GM12864 (cell line): Measurements from ENCODE around the gene FCRL6.

Experiments used
- DNase-seq: peaks from one replicate; pipeline ENCODE4 v3.0.0-alpha.2; 2011; ENCODE audit warnings: low read depth
- H3K4me3 ChIP-seq: 2 replicates; pipeline ENCODE4 v1.5.1; 2011; ENCODE audit warnings: mild to moderate bottlenecking, low read depth, low read length, control low read depth
- CTCF ChIP-seq: IDR thresholded peaks from 2 replicates; pipeline ENCODE4 v1.5.1; 2011; ENCODE audit warnings: low read depth, mild to moderate bottlenecking, moderate library complexity, low read length, control low read depth, inconsistent platforms; ENCODE audit errors: missing control alignments

Gene FCRL6

GRCh38 chr1:159854116-159854692 lies 52.0 kb downstream of the FCRL6 start:
- TF ChIP-seq CTCF: no peak
- H3K4me3 ChIP-seq: peak overlapping the region; percentile 37
- no peak for DNase-seq

DNA sequence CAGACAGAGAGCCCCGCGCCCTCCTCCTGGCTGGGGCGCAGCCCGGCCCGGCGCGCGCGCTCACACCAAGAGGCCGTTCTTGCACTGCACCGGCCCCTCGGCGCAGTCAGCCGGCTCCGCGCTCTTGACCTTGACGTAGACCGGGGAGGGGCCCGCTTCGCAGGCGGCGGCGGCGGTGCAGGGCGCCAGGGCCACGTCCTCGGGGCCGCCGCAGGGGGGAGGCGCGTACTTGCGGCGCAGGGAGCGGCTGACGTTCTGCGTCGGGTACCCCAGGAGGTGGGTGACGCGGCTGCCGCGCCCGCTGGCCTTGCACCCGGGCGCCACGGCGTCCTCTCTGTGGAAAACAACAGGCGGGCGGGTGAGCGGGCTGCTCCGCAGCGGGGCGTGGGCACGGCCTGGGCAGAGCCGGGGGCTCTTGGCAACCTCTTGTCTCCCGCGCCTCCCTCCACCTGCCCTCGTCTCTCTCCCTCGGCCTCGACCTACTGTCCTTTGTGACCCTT lies 52.6 kb downstream of the FCRL6 start:
- no peak for DNase-seq
- no peak for TF ChIP-seq CTCF
- peak overlapping the region; percentile 37 for H3K4me3 ChIP-seq

- no peak for DNase-seq
- TF ChIP-seq CTCF: no peak
- H3K4me3 ChIP-seq: no peak overlapping the region
Measured at GRCh38 chr1:159855709-159856108, 53.5 kb downstream of the FCRL6 start.

GRCh38 chr1:159856576-159856975 lies 54.4 kb downstream of the FCRL6 start:
- no peak overlapping the region for H3K4me3 ChIP-seq
- no peak for DNase-seq
- TF ChIP-seq CTCF: no peak

- no peak for DNase-seq
- TF ChIP-seq CTCF: no peak
- no peak overlapping the region for H3K4me3 ChIP-seq
Measured at GRCh38 chr1:159857889-159858288, 55.7 kb downstream of the FCRL6 start.

DNA sequence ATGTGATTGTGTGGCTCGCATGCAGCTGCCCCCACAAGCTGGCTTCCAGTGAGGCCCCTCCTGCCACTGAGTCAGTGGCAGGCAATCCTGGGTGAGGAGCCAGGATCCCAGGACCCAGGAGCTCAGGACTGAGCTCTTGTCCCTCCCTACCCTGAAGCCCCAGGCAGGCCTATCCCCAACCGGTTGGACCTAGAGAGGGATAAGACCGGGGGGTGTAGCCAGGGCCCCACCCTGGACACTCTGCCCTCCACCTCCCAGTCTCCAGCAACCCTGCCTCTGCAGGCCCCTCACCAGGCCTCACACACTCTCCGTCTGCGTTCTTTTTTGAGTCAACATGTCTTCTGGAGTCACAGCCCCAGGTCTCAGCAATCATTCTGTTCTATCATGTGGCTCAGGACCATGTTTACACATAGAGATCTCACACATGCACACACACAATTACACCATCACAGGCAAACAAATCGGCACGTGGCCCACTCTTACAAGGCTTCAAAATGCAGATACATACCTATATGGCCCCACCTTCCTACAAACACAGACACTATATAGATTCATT lies 57.7 kb downstream of the FCRL6 start:
- no peak for DNase-seq
- H3K4me3 ChIP-seq: no peak overlapping the region
- no peak for TF ChIP-seq CTCF

- TF ChIP-seq CTCF: no peak
- no peak for DNase-seq
- no peak overlapping the region for H3K4me3 ChIP-seq
Measured at GRCh38 chr1:159860456-159860855, 58.3 kb downstream of the FCRL6 start.
